Glutamatergic neuron (in vitro differentiated cells): Measurements from ENCODE around the gene NARF. TPM values are rescaled to one million over a fixed set of nuclear protein-coding genes. Genes with fewer than 3 reads are reported as not detected.

Source experiments
- DNase-seq: peaks from one replicate; pipeline ENCODE4 v3.0.0; 2022
- H3K27ac Mint-ChIP-seq: one replicate; pipeline ENCODE4 v1.8.0; 2020; ENCODE audit warnings: mild to moderate bottlenecking, mixed read lengths, inconsistent platforms; ENCODE audit not compliant: unreplicated experiment
- H3K27me3 Mint-ChIP-seq: one replicate; pipeline ENCODE4 v1.8.0; 2020; ENCODE audit warnings: mild to moderate bottlenecking, moderate library complexity, mixed read lengths, inconsistent platforms; ENCODE audit not compliant: unreplicated experiment
- H3K36me3 Mint-ChIP-seq: one replicate; pipeline ENCODE4 v1.8.0; 2020; ENCODE audit warnings: mild to moderate bottlenecking, mixed read lengths, inconsistent platforms; ENCODE audit not compliant: unreplicated experiment
- H3K4me1 Mint-ChIP-seq: one replicate; pipeline ENCODE4 v1.8.0; 2020; ENCODE audit warnings: mild to moderate bottlenecking, low read depth, mixed read lengths, inconsistent platforms; ENCODE audit not compliant: unreplicated experiment
- H3K4me3 Mint-ChIP-seq: one replicate; pipeline ENCODE4 v1.8.0; 2020; ENCODE audit warnings: mild to moderate bottlenecking, mixed read lengths, inconsistent platforms; ENCODE audit not compliant: unreplicated experiment
- H3K9me3 Mint-ChIP-seq: one replicate; pipeline ENCODE4 v1.8.0; 2020; ENCODE audit warnings: mild to moderate bottlenecking, moderate library complexity, mixed read lengths, inconsistent platforms; ENCODE audit not compliant: unreplicated experiment
- total RNA-seq: library from RNA; stranded (reverse); fragmentation: NEBNext Ultra II Directional; extraction: Animal tissue kit (Norgen Biotek cat#: 25700); gene quantifications from one replicate; pipeline ENCODE4 v1.2.1, GENCODE V29; 2021; ENCODE audit not compliant: unreplicated experiment
- TF ChIP-seq, protein P1 (sequence below): fragments of 200-600 bp; sonication (generic); IDR thresholded peaks from one replicate; pipeline ENCODE4 v1.5.0; 2021; ENCODE audit not compliant: partially characterized antibody, unreplicated experiment

NARF gene
- total RNA-seq, 1 donor from 2014 or later = 177 TPM

- Mint-ChIP-seq H3K4me3 (no peak overlapping the region), H3K9me3 (peaks cover 3% of the 10 kb centered on the region), H3K4me1 (peaks cover 7% of the 10 kb centered on the region), H3K36me3 (no peaks in the 10 kb centered on the region), H3K27me3 (peaks cover 13% of the 10 kb centered on the region), H3K27ac (no peak overlapping the region)
- TF ChIP-seq, protein P1, sequence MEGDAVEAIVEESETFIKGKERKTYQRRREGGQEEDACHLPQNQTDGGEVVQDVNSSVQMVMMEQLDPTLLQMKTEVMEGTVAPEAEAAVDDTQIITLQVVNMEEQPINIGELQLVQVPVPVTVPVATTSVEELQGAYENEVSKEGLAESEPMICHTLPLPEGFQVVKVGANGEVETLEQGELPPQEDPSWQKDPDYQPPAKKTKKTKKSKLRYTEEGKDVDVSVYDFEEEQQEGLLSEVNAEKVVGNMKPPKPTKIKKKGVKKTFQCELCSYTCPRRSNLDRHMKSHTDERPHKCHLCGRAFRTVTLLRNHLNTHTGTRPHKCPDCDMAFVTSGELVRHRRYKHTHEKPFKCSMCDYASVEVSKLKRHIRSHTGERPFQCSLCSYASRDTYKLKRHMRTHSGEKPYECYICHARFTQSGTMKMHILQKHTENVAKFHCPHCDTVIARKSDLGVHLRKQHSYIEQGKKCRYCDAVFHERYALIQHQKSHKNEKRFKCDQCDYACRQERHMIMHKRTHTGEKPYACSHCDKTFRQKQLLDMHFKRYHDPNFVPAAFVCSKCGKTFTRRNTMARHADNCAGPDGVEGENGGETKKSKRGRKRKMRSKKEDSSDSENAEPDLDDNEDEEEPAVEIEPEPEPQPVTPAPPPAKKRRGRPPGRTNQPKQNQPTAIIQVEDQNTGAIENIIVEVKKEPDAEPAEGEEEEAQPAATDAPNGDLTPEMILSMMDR = no peak
- DNase-seq = no peak
Observed at GRCh38 chr17:82489117-82489516, 30.6 kb downstream of the NARF start.

DNA sequence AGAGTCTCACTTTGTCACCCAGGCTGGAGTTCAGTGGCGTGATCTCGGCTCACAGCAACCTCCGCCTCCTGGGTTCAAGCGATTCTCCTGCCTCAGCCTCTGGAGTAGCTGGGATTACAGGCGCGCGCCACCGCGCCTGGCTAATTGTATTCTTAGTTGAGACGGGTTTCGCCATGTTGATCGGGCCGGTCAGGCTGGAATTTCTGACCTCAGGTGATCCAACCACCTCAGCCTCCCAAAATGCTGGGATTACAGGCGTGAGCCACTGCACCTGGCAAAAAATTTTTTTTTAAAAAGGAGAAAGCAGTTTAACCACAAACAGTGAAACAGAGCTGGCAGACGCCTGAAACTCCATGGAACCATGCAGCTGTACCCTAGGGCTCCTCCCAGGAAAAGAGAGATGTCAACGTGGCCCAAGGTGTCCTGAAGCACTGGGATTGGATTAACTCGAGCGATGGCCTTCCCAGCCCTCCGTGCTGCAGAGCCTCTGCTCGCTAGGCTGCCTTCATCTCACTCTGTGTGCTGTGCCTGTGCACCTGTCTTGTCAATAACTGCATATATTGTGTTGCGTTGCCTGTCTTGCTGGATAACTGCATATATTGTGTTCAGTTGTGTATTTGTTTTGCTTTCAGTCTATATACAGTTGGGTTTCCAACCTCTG lies 31.4 kb downstream of the NARF start:
- H3K36me3 Mint-ChIP-seq = no peaks in the 10 kb centered on the region
- peaks cover 21% of the 10 kb centered on the region for H3K27me3 Mint-ChIP-seq
- H3K4me3 Mint-ChIP-seq = no peak overlapping the region
- H3K4me1 Mint-ChIP-seq = peaks cover 9% of the 10 kb centered on the region
- TF ChIP-seq, protein P1 = no peak
- no peak for DNase-seq
- peaks cover 12% of the 10 kb centered on the region for H3K9me3 Mint-ChIP-seq
- H3K27ac Mint-ChIP-seq = no peak overlapping the region

DNA sequence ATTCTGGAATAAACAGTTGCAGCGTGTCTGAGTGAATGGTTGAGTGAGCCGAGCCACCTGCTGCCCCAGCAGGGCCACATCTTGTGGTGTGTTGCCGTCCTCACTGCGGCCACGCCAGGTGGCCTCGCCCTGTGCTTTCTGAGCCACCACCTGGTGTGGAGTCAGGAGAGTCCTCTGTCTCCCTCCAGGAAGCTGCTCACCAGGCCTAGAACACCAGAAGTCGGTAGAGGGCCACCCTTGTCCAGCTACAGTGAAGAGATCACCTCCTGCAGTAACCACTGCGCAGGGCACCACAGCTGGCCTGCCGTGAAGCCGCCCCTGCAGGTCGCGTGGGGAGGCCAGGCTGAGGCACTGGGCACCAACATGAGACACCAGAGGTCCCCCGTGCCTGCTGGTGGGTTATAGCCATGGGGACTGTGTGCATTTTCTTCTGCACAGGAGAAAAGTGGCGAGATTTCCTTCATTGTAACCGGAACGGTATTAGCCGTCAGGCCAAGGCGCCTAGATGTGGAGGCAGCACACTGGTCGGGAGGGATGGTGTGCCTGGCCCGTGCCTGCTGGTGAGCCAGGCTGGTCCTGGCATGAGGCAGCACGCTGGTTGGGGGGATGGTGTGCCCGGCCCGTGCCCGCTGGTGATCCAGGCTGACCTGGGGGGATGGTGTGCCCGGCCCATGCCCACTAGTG lies 32.1 kb downstream of the NARF start:
- Mint-ChIP-seq H3K36me3 (no peaks in the 10 kb centered on the region), H3K4me3 (no peak overlapping the region), H3K27me3 (peaks cover 21% of the 10 kb centered on the region), H3K4me1 (peaks cover 9% of the 10 kb centered on the region), H3K9me3 (peaks cover 14% of the 10 kb centered on the region), H3K27ac (no peak overlapping the region)
- TF ChIP-seq, protein P1 = no peak
- no peak for DNase-seq

DNA sequence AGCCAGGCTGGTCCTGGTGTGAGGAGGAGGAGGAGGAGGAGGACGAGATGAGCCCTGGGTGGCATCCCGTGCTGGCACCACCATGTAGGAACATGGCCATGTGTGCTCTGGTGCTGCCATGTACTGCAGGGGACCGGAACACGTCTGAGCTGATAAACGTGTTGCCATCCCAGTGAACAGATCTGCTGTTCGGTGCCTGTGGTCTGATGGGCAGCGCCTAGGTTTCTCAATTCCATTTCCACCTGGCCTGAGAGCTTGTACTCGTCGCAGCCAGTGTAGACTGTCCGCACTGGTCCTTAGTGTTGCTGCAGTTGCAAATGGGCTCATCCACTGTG lies 32.6 kb downstream of the NARF start:
- peaks cover 20% of the 10 kb centered on the region for H3K27me3 Mint-ChIP-seq
- no peaks in the 10 kb centered on the region for H3K36me3 Mint-ChIP-seq
- TF ChIP-seq, protein P1 = no peak
- peaks cover 9% of the 10 kb centered on the region for H3K4me1 Mint-ChIP-seq
- peaks cover 14% of the 10 kb centered on the region for H3K9me3 Mint-ChIP-seq
- no peak for DNase-seq
- H3K27ac Mint-ChIP-seq = no peak overlapping the region
- H3K4me3 Mint-ChIP-seq = no peak overlapping the region

DNA sequence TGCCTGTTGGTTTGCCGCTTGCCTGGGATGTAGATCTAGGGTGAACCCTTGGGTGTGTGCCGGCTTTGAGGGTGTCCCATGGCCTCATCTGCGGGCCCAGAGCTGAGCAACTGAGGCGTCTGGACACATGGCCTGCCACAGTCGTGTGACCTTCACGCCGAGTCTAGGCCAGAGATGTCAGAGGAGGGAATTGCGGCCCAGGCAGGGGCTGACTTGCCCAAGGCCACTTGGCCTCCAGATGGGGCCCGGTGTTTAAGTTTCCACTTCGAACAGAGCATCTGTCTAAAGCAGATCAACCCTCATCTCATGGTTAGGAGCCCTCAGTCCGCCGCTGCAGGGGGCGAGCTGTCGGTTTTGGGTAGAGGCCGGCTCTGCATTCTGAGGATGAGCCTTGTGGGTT lies 33.0 kb downstream of the NARF start:
- Mint-ChIP-seq H3K27ac (no peak overlapping the region), H3K27me3 (peaks cover 19% of the 10 kb centered on the region), H3K9me3 (peaks cover 14% of the 10 kb centered on the region), H3K4me3 (no peak overlapping the region), H3K4me1 (peaks cover 9% of the 10 kb centered on the region), H3K36me3 (no peaks in the 10 kb centered on the region)
- TF ChIP-seq, protein P1 = no peak
- no peak for DNase-seq
